Measurements from ENCODE around the gene PCDHGA10. TPM values are rescaled to one million over a fixed set of nuclear protein-coding genes. Genes with fewer than 3 reads are reported as not detected.

Gene PCDHGA10
- total and polyA plus RNA-seq, 9 of the 15 experiments (the other 6 are each of a cell fraction or from before 2014, with no cell fraction given) = 0.01 to 0.11 (median 0.05) TPM

GRCh38 chr5:141430332-141431113 is 17.7 kb downstream of the PCDHGA10 start, which contains the start of gene PCDHGA12:
Gene PCDHGA12 (plus strand): TSS chr5:141430507. CDS start chr5:141430760, 253 bp downstream.
- Histone ChIP-seq H3K36me3 (ENCODE audit: control insufficient read depth, insufficient read depth, low read length) (no peaks in the 10 kb centered on the region), H3K4me1 (replicated peaks in 1 of 2; ENCODE audit: control insufficient read depth in 2 of 2, insufficient read depth in 2 of 2, low read length in 2 of 2) (peaks cover 0 to 22% of the 10 kb centered on the region in 2 experiments; a peak in 2 of 5 replicates), H4K20me1 (replicated peaks; ENCODE audit: control insufficient read depth, insufficient read depth, low read length) (no peaks in the 10 kb centered on the region), H3K27ac (ENCODE audit: extremely low read depth, low read depth, low read length) (no peak within 1 kb of the TSS), H3K9me1 (ENCODE audit: control insufficient read depth, insufficient read depth, low read length) (no peaks in the 10 kb centered on the region), H3K9me3 (replicated peaks; ENCODE audit: control insufficient read depth, insufficient read depth, low read depth, low read length) (no peaks in the 10 kb centered on the region; the same call in 1 of the 2 replicates), H3K79me2 (ENCODE audit: control insufficient read depth, insufficient read depth, low read length) (no peaks in the 10 kb centered on the region), H2AFZ (ENCODE audit: low read depth, low read length) (no peak within 1 kb of the TSS), H3K4me3 (no peak within 1 kb of the TSS), H3K9ac (ENCODE audit: insufficient read depth in 1 of 2, low read depth in 2 of 2, low read length in 2 of 2) (no peak within 1 kb of the TSS), H3K27me3 (ENCODE audit: control insufficient read depth in 2 of 2, insufficient read depth in 2 of 2, low read length in 2 of 2) (peaks cover 10 to 37% of the 10 kb centered on the region in 2 experiments; a peak in 3 of 5 replicates), H3K4me2 (ENCODE audit: insufficient read depth, low read length) (no peak within 1 kb of the TSS)
- FAIRE-seq = peak; percentile 6
- in situ Hi-C loops (cut with MboI) (no loop called here), intact Hi-C loops (cut with micrococcal nuclease) (no loop called here)
- CTCF ChIA-PET (ENCODE audit: low intra/inter-chr PET ratio) = interaction anchor here (0.6 to 0.7 kb wide), 5 partner anchors 10 to 1713 kb away, joined by 3 to 6 read pairs (median 3); no protein-coding TSS in a partner anchor
- WGBS (ENCODE audit: insufficient coverage, low coverage, missing lambda C conversion rate) = 14% methylated on average over 33 of the region's 33 CpGs
- DNase-seq (ENCODE audit: extremely low read depth in 1 of 4, low spot score in 3 of 4) = peak; percentile 19 to 52 (median 32)
- ATAC-seq = peak; percentile 83
- no TSS peak for BruUV-seq (replicated peaks)
- POLR2A ChIA-PET = interaction anchor here (0.7 to 1.1 kb wide), 3 partner anchors 63 to 94 kb away, joined by 3 to 4 read pairs (median 3); no protein-coding TSS in a partner anchor
- TF ChIP-seq REST (IDR thresholded peaks at IDR 0.05; ENCODE audit: borderline replicate concordance) = 0 out of 2 replicates have a peak, but pooled peaks have one; percentile 10
- TF ChIP-seq REST (CRISPR knock-in tag; IDR thresholded peaks at IDR 0.05; ENCODE audit: low read depth) = no peak
- no peak for TF ChIP-seq POLR2G (IDR thresholded peaks at IDR 0.05; ENCODE audit: low read depth, low read length)
- TF ChIP-seq RAD21 (CRISPR knock-in tag; conservative IDR thresholded peaks at IDR 0.05 in 1 of 2, IDR thresholded peaks at IDR 0.05 in 1 of 2) = peak in 1 of 2 experiments; percentile 60; a peak in 2 of 4 replicates
- TF ChIP-seq ARHGAP35 (IDR thresholded peaks at IDR 0.05; ENCODE audit: partially characterized antibody) = no peak
- TF ChIP-seq CTCF (IDR thresholded peaks at IDR 0.05 in 2 of 3, conservative IDR thresholded peaks at IDR 0.05 in 1 of 3; ENCODE audit: insufficient read depth in 2 of 3, low read depth in 1 of 3, low read length in 3 of 3) = peak; percentile 53 to 85 (median 72)
- peak; percentile 67; the same call in 1 of the 2 replicates for TF ChIP-seq ARID3A (IDR thresholded peaks at IDR 0.05; ENCODE audit: borderline replicate concordance, low read depth, low read length)
